GM12801 (cell line): Measurements from ENCODE around the gene ZNF469.

ENCODE experiments used
- TF ChIP-seq, protein P1 (sequence below): IDR thresholded peaks from one replicate; pipeline ENCODE4 v1.5.1; 2011; ENCODE audit warnings: control low read depth; ENCODE audit not compliant: insufficient read length; ENCODE audit errors: extremely low read depth

Gene ZNF469

DNA sequence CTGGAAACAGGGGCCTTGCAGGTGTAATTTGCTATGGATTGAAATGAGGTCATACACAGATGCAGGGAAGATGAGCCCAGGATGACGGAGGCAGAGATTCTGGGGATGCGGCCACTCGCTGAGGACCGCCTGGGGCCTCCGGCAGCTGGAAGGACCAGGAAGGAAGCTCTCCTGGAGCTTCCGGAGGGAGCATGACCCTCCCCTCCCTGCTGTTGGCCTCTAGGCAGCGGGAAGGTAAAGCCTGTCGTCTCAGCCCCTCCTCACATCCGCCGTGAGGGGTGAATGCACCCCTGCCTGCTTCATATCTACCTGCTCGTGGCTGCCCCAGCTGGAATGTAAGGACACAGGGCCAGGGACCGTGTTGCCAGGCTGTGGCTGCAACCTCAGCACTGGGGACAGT is 29.1 kb upstream of the ZNF469 start:
- TF ChIP-seq, protein P1, sequence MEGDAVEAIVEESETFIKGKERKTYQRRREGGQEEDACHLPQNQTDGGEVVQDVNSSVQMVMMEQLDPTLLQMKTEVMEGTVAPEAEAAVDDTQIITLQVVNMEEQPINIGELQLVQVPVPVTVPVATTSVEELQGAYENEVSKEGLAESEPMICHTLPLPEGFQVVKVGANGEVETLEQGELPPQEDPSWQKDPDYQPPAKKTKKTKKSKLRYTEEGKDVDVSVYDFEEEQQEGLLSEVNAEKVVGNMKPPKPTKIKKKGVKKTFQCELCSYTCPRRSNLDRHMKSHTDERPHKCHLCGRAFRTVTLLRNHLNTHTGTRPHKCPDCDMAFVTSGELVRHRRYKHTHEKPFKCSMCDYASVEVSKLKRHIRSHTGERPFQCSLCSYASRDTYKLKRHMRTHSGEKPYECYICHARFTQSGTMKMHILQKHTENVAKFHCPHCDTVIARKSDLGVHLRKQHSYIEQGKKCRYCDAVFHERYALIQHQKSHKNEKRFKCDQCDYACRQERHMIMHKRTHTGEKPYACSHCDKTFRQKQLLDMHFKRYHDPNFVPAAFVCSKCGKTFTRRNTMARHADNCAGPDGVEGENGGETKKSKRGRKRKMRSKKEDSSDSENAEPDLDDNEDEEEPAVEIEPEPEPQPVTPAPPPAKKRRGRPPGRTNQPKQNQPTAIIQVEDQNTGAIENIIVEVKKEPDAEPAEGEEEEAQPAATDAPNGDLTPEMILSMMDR: no peak

DNA sequence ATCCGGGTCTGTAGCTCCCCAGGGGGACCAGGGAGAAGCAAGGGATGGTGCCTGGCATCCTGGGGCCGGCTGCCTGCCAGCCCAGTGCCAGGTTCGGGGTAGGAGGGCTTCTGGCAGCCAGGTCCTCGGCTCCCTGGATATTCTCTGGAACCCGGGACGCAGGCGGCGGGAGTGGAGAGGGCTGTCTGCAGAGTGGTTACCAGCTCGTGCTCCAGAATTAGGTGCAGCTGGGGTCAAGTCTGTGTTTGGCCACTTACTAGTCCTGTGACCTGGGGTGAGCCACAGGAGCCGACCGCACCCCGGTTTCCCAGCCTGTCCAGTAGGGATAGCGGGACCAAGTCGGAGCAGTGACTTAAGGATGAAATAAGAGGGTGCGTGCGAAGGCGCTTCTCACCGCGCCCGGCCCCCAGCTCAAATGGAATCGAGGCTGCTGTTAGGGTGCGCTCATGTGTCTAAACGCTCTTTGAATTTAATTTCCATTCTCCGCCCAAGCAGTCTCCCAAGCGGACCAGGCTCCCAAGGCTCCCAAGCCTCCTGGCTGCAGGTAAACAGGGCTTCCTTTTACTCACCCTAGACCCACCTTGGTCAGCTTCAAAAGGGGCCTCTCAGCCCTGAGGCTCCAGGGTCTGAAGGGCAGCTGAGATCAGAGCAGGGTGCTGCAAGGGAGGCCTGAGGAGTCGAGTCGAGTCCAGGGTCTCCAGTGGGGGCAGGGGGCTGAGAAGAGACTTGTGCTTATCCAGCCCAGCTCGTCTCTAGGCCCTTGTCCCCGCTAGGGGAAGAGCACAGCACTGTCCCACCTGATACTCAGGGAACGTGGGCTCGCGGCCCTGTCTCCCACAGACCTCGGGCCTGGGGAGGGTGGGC is 28.3 kb upstream of the ZNF469 start:
- TF ChIP-seq, protein P1: no peak

DNA sequence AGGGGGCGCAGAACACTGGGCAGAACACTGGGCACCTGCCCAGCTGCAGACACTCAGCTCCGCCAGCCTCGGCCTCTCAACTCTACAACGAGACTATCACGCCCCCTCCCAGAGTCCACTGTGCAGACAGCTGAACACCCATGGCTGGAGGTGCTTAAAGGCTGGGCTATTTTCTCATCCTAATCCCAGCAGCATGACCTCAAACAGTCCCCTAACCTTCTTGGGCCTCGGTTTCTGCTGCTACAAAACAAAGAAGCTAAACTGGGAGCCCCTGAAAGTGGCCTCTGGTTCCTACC is 27.7 kb upstream of the ZNF469 start:
- TF ChIP-seq, protein P1: no peak

DNA sequence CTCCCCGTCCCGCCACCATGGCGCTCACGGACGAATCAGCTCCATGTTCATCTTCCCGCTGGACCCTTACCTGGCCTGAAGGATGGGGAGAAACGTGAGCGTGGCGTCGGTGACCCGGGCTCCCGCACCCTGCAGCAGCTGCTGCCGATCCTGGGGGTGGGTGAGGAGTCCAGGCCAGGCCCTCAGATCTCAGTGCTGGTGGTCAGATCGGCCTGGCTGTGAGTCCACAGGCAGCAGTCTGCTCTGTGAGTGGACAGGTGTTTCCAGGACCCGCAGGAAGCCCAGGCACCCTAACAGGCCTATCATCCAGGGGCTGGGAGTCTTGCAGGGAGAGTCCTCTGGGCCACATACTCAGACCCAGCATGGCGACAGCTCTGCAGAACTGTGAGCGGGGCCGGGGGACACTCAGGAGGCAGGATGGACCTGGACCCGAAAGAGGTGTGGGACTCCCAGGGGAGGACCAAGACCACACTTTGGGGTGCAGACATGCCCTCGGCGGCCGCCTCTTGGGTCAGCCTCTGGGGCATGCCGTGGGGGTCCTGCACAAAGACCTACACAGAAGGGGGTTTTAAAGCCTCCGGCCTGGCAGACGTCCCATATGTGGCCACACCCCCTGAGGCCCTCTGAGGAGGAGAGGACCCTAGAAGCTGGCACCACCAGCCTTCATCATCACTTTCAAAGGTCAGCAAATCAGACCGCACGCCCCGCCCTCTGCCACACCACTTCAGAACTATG is 27.2 kb upstream of the ZNF469 start:
- TF ChIP-seq, protein P1: no peak

DNA sequence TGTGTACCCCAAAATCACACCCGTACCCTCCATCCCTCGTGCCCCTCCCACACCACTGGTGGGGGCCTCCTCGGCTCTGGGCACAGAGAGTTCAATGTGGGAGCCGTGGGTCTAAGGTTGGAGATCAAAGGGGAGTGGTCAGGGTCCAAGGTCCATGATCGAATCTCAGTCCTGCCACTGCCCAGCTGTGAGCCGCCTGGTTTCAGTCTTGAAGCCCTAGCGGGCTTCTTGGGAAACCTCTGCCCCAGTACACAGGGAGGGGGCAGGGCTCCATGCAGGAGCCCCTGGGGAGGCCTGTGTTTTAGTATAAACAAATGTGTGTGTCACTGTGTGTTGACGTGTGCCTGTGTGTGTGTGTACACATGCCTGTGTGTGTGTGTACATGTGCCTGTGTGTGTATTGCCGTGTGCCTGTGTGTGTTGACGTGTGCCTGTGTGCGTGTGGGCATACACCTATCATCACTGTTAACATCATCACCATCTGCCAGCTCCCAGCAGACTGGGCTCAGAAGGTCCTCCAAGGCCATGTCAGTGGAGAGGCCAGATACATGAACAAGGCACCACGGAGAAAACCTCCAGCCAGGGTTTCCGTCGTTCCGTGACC is 26.5 kb upstream of the ZNF469 start:
- TF ChIP-seq, protein P1: no peak

DNA sequence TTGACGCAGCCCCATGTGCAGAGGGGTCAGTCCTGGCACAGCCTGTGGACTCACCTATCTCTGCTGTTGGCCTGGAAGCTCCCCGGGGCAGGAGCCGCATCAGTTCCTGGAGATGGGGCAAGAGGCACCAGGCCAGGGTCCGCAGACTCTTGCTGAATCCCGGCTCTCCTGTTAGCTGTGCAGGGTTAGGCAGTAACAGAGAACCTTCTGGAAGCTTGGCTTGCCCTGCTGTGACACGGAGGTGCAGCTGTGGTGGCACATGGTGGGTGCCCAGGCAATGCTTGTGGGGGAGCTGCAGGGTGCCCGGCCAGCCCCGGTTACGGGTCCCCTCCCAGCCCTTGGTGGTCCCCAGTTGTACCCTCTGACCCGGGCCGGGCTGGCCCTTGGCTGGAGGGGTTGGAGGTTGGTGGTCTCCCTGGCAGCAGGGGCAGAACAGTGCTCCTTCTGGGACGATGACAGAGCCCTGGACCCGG is 26.0 kb upstream of the ZNF469 start:
- TF ChIP-seq, protein P1: no peak

DNA sequence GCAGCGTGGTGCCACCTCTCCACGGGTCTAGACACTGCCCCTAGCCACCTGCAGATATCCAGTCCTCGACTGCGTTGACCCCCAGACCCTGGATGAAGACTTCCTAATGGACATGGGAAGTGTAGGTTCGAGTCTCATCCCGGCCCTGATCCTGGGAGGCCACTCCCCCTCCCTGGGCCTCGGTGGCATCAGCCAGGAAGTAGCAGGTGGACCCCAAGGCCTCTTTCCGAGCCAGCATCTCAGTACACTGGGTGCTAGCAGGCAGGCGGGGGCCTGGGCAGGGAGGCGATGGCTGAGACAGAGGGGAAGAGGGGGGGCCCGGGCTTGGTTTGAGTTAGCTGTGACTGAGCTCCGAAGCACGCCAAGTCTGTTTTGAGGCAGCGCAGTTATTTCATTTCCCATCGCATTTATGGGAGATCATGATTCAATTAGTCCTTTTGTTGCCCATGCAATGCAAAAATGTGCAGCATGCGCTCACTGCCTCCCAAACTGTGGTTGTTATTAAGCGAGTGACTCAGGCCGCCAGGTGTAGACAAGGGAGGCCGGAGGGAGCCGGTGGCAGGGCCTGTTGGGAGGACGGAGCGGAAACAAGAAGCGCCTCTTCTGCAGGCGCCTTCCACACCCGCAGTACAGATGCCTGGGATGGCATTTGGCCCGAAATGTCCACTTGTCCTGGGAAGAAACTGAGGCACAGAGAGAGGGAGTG is 25.3 kb upstream of the ZNF469 start:
- TF ChIP-seq, protein P1: no peak
